HG02610 (cell line): Measurements from ENCODE around the gene CHID1.

Experiments
- ATAC-seq: cut with Tn5 transposase; IDR thresholded peaks from one replicate; pipeline ENCODE4 v1.9.1; 2021; ENCODE audit warnings: mild to moderate bottlenecking, moderate library complexity; ENCODE audit not compliant: unreplicated experiment

The CHID1 gene

GRCh38 chr11:837990-838307, 72.7 kb downstream of the CHID1 start:
- no peak for ATAC-seq

- ATAC-seq = no peak
Measured at GRCh38 chr11:837189-837989, 73.2 kb downstream of the CHID1 start.

GRCh38 chr11:836700-837099, 73.9 kb downstream of the CHID1 start:
- ATAC-seq = no peak

GRCh38 chr11:836274-836673, 74.3 kb downstream of the CHID1 start:
- no peak for ATAC-seq

- no peak for ATAC-seq
Measured at GRCh38 chr11:834371-835316, 76.0 kb downstream of the CHID1 start.

GRCh38 chr11:833849-834311, 76.7 kb downstream of the CHID1 start:
- no peak for ATAC-seq

GRCh38 chr11:833114-833791, 77.4 kb downstream of the CHID1 start:
- ATAC-seq = no peak

- ATAC-seq = no peak
Measured at GRCh38 chr11:832529-833113, 78.0 kb downstream of the CHID1 start, which contains the start of gene CD151. TSS of gene CD151 (plus strand) at chr11:832952. CDS start at chr11:836070, 3,118 bp downstream.

GRCh38 chr11:831961-832528, 78.6 kb downstream of the CHID1 start:
- ATAC-seq = no peak

GRCh38 chr11:831118-831864, 79.3 kb downstream of the CHID1 start:
- ATAC-seq = no peak

GRCh38 chr11:830295-831117, 80.1 kb downstream of the CHID1 start:
- peak; percentile 30 for ATAC-seq

- no peak for ATAC-seq
Measured at GRCh38 chr11:829847-830294, 80.7 kb downstream of the CHID1 start.

GRCh38 chr11:829176-829846, 81.3 kb downstream of the CHID1 start:
- ATAC-seq = no peak

- ATAC-seq = no peak
Measured at GRCh38 chr11:828506-829175, 82.0 kb downstream of the CHID1 start.

GRCh38 chr11:827897-828192, 82.8 kb downstream of the CHID1 start, which contains the start of gene CRACR2B:
TSS of gene CRACR2B (plus strand) at chr11:827919. CDS start at chr11:828608, 689 bp downstream.
- no peak for ATAC-seq

- no peak for ATAC-seq
Measured at GRCh38 chr11:827146-827896, 83.3 kb downstream of the CHID1 start.

- no peak for ATAC-seq
Measured at GRCh38 chr11:826836-827145, 83.8 kb downstream of the CHID1 start.
